IPS-NIHi7 (cell line): ENCODE data around the gene RYR2.
"Not testable (repeated sequence)": the region's sequence is repeated elsewhere in the genome, so short reads cannot be mapped to it uniquely, and the experiment has no call there.

Source experiments
- DNase-seq: peaks from one replicate; pipeline ENCODE4 v3.0.0; 2012; ENCODE audit warnings: mixed read lengths; ENCODE audit errors: extremely low spot score

RYR2 gene

DNA sequence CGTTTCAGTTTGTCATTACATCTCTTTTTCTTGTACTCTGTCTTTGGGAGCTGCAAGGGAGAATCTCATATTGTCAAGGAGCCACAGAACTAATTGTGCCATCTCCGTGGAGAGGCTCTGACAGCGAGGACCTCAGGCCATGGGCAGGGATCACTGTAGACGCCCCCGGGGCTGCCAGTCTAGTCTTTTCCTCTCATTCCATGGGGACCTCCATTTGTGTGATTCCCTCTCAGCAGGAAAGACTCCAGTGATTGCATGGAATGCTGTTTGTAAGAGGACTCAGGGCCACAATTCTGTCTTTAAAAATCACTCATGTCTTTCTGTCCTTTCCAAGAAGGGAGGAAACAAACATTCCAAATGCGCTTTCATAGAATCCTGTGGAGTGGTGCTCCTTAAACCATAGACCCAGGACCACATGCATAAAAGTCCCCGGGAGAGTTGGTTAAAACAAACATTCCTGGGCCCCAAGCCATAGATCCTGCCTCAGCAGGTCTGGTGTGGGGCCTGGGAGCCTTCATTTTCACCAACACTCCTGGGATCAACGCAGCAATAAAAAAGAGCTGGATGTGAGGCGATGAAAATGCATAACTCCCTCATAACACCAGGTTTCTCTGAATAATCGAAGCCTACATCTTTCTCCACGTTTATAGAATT is 744.2 kb downstream of the RYR2 start:
- DNase-seq: no peak

DNA sequence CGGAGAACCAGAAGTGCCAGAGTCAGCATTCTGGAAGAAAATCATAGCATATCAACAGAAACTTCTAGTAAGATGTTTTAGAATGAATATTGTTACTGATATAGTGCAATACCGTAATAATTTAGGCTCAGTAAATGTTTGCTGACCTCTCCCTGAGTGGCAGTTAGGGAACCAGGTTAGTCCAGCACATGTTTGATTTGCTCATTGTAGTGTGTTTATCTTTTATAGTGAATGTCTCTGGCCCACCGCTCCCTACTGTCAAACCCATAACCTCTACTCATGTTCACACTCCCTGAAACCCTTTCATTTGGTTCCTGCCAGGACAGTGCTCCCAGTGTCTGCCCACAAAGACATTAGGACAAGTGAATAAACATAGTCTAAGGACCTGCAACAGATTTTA is 746.1 kb downstream of the RYR2 start:
- DNase-seq: no peak

DNA sequence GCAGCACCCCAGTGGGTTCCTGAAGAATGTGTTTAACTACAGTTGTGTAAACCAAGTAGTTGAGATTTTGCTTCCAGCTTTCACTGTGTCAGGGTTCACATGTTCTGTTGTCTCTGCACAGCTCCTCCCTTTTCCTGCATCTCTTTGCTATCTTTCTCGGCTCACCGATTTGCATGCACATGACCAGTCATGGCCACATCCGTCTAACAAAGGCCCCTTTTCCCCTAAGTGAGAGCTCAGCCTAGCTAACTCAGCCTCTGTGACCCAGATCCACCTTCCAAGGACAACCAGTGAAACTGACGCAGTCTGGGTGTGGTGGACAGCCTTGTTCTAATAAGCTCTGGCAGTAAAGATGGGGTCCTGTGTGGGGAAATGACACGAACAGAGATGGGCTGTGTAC is 747.6 kb downstream of the RYR2 start:
- DNase-seq: no peak

GRCh38 chr1:237791592-237791991 is 749.6 kb downstream of the RYR2 start:
- DNase-seq: no peak

DNA sequence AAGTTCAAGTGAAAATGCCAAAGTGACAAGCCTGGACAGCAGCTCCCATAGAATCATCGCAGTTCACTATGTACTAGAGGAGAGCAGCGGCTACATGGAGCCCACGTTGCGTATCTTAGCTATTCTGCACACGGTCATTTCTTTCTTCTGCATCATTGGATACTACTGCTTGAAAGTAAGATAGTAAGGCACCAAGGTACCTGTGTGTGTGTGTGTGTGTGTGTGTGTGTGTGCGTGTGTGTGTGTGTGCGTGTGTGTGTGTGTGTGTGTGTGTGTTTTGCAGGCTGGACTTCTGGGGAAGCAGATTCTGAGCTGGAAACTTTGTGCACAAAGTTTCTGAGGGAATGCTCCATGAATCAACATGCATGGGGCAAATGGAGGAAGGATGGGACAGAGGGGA is 750.2 kb downstream of the RYR2 start:
- no peak for DNase-seq

GRCh38 chr1:237792726-237793125 is 750.7 kb downstream of the RYR2 start:
- DNase-seq: no peak

DNA sequence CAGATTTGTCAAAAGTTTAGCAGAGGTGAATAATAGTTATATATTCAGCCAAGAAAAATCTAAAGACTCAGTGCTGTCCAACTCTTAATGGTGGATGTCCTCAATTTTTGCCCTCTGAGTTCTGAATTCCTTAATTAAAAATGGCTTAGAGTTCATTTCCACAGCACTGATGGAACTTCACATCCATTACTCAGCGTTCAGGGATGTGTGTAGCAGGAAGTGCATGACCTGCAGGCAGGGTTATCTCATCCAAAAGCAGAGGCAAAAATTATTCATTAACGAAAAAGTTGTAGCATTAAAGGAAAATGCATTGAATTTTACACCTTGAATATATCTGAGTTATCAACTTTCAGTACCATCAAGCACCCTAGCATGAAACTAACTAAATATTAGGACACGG is 752.1 kb downstream of the RYR2 start:
- no peak for DNase-seq

DNA sequence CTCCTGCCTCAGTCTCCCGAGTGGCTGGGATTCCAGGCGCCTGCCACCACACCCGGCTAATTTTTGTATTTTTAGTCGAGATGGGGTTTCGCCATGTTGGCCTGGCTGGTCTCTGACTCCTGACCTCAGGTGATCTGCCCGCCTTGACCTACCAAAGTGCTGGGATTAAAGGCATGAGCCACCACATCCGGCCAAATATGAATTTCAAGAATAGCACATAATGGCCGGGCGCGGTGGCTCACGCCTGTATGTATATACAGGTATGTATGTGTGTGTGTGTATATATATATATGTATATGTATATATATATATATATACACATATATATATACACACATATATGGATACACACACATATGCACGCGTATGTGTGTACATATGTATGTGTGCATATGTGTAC is 753.6 kb downstream of the RYR2 start:
- DNase-seq: no peak

- peak; percentile 94 for DNase-seq
Measured at GRCh38 chr1:237799762-237800474, 757.9 kb downstream of the RYR2 start.

DNA sequence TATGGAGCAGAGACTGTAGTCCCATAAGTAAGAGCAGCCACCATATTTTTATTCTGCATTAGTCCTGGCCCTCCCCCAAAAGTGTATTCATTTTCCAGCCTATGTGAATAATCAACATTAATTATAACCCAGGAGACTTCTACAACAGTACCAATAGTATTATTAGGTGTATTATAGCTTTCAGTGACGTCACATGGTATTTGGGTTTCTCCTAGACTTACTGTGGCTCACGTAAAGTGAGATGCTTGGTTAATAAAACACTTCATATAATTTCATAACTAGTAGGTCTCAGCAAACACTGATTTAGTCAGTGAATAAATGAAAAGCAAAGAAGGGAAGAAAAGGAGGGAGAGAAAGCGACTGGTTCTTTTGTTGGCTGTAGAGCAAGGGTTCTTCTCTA is 762.5 kb downstream of the RYR2 start:
- DNase-seq: no peak

- DNase-seq: no peak
Measured at GRCh38 chr1:237809099-237809498, 767.1 kb downstream of the RYR2 start.

DNA sequence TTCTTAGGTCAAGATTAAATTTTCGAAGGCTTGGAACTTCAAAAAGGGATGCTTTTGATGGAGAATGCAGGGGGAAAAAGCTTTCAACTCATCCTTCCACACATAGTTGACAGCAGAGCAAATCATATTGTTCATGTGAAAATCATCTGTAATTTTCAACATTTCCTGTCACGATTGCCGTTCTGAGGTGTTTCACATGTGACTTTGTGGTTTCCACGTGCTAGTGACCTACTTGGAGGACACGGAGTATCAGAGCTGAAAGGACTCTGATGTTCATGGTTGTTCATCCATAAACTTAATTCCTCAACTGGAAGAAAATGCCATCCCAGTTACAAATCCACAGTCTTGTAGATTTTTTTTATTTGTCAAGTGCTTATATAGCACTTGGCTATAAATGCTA is 769.6 kb downstream of the RYR2 start:
- DNase-seq: no peak

- DNase-seq: no peak
Measured at GRCh38 chr1:237812061-237812460, 770.1 kb downstream of the RYR2 start.

DNA sequence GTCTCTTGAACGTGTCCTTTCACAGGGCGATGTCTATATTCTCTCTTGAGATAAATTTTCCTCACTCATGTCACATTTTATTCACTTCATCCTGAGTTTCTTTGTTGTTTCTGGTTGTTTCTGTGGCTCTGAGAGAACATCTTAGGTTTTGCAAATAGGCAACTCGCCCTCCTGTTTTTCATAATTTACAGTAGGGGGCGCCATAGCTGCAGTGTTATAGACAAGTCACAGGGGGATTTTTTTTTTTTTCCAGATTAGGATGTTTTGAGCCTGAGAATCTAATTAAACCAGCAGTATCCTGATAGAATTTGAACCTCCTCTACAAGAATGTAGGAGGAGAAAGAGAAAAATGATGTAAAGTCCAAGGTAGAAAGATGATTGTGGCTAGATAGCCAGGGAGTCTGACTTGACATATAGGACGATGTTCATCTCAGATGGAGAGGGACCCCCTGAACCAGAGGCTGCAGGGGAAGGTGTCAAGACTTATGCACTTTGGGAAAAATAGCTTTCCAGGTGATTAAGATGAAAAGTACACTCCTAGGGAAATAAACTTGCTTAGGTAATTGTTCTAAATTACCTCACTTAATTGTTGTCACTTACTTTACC is 772.4 kb downstream of the RYR2 start:
- DNase-seq: peak; percentile 44

DNA sequence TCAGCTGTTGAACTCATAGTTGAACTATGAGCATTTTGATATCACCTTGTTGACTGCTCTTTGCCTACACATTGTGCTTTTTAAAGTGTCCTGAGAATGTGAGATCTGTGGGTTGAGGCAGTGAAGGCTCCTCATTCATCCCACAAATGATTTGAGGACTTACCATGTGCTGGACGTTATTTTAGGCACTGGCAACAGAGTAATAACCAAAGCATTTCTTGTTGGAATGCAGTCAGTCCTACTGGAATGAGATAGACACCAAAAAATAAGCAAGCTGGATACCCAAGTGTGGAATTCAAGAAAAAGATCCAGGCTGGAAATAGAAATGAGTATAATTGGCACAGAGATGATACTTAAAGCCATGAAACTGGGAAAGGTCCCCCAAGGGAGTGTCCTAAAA is 775.3 kb downstream of the RYR2 start:
- no peak for DNase-seq

DNA sequence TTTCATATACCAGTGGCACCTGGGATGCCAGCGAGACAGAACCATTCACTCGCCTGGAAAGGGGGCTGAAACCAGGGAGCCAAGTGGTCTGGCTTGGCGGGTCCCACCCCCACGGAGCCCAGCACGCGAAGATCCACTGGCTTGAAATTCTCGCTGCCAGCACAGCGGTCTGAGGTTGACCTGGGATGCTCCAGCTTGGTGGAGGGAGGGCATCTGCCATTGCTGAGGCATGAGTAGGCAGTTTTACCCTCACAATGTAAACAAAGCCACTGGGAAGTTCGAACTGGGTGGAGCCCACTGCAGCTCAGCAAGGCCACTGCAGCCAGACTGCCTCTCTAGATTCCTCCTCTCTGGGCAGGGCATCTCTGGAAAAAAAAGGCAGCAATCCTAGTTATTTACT is 778.6 kb downstream of the RYR2 start:
- DNase-seq: not testable (repeated sequence)

GRCh38 chr1:237832858-237833257 is 790.9 kb downstream of the RYR2 start:
- no peak for DNase-seq

DNA sequence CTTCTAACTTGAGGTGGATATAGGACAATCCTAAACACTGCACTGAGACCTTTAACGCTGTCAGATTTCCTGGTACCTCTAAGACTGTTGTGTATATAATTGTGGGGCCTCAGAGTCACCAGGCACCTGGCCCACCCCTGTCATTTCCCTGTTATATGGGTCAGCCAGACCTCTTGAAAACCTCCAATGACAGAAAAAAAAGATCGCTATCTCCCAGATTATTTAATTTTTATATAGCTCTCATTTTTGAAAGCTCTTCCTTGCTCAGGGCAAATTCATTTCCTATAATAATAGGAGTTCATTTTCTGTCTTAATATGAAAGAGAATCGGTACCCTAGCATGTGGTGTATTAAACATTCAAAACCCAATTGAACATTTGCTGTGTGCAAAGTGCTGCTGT is 792.1 kb downstream of the RYR2 start:
- no peak for DNase-seq

DNA sequence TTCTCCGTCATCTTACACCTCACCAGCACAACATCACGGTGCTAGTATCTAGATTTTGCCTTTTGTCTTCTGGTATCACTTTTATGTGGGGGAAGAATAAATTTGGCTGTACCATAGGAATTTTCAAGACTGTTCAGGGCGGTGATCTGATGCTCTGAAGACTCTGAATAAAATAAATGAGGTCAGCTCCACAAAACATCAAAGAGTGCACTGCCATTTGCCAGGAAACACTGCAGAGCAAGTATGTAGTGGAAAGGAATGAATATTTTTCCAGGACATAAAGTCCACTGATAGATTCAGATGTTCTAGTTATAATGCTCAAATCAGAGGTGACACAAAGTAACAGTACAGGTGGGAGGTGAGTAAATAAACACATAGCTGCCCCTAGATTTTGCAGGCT is 792.5 kb downstream of the RYR2 start:
- DNase-seq: no peak

- DNase-seq: no peak
Measured at GRCh38 chr1:237838320-237838719, 796.3 kb downstream of the RYR2 start.

GRCh38 chr1:237838904-237839534 is 797.0 kb downstream of the RYR2 start:
- DNase-seq: no peak

DNA sequence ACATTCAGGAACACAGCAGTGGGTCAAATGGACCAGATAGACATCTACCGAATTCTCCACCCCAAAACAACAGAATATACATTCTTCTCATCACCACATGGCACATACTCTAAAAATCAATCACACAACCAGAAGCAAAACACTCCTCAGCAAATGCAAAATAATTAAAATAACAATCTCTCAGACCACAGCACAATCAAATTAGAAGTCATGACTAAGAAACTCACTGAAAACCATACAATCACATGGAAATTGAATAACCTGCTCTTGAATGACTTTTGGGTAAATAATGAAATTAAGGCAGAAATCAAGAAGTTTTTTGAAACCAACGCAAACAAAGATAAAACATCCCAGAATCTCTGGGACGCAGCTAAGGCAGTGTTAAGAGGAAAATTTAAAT is 799.5 kb downstream of the RYR2 start:
- no peak for DNase-seq

GRCh38 chr1:237843516-237843915 is 801.5 kb downstream of the RYR2 start:
- DNase-seq: not testable (repeated sequence)
